Neural crest cell (in vitro differentiated cells): Measurements from ENCODE around the gene DLEC1. TPM values are rescaled to one million over a fixed set of nuclear protein-coding genes. Genes with fewer than 3 reads are reported as not detected.

Experiments used
- DNase-seq: peaks from one replicate; pipeline ENCODE4 v3.0.0; 2021; ENCODE audit warnings: low read depth, mixed read lengths, low spot score
- H3K27ac Mint-ChIP-seq: one replicate; pipeline ENCODE4 v1.8.0; 2021; ENCODE audit warnings: mild to moderate bottlenecking, mixed read lengths; ENCODE audit not compliant: unreplicated experiment
- H3K27me3 Mint-ChIP-seq: 2 replicates; pipeline ENCODE4 v1.8.0; 2021; ENCODE audit warnings: low read depth, mild to moderate bottlenecking, mixed read lengths
- H3K36me3 Mint-ChIP-seq: 2 replicates; pipeline ENCODE4 v1.8.0; 2021; ENCODE audit warnings: low read depth, mild to moderate bottlenecking, mixed read lengths
- H3K4me1 Mint-ChIP-seq: 2 replicates; pipeline ENCODE4 v1.8.0; 2021; ENCODE audit warnings: mixed read lengths
- H3K4me3 Mint-ChIP-seq: one replicate; pipeline ENCODE4 v1.8.0; 2021; ENCODE audit warnings: mild to moderate bottlenecking, mixed read lengths
- H3K9me3 Mint-ChIP-seq: 2 replicates; pipeline ENCODE4 v1.8.0; 2021; ENCODE audit warnings: mixed read lengths
- CTCF ChIP-seq: fragments of 200-600 bp; sonication (generic); conservative IDR thresholded peaks from 2 replicates; pipeline ENCODE4 v1.5.0; 2021; ENCODE audit warnings: antibody characterized with exemption, mild to moderate bottlenecking
- total RNA-seq: library from RNA; stranded (reverse); gene quantifications from 2 replicates; pipeline ENCODE4 v1.2.1, GENCODE V29; 2021

DLEC1 gene
- total RNA-seq, 1 donor from 2014 or later: 1.3 TPM

GRCh38 chr3:38150780-38151528 is 111.9 kb downstream of the DLEC1 start:
- Mint-ChIP-seq H3K9me3 (peaks cover 7% of the 10 kb centered on the region), H3K27ac (no peak overlapping the region), H3K4me1 (no peaks in the 10 kb centered on the region), H3K27me3 (peaks cover 2% of the 10 kb centered on the region), H3K4me3 (no peak overlapping the region), H3K36me3 (no peaks in the 10 kb centered on the region)
- peak; percentile 36 for TF ChIP-seq CTCF
- no peak for DNase-seq

GRCh38 chr3:38151667-38152265 is 112.8 kb downstream of the DLEC1 start:
- Mint-ChIP-seq H3K27me3 (peaks cover 2% of the 10 kb centered on the region), H3K9me3 (peaks cover 4% of the 10 kb centered on the region), H3K4me1 (no peaks in the 10 kb centered on the region), H3K27ac (no peak overlapping the region), H3K36me3 (no peaks in the 10 kb centered on the region), H3K4me3 (no peak overlapping the region)
- DNase-seq: no peak
- TF ChIP-seq CTCF: no peak

- no peak for DNase-seq
- Mint-ChIP-seq H3K27ac (no peak overlapping the region), H3K9me3 (peaks cover 3% of the 10 kb centered on the region), H3K27me3 (peaks cover 2% of the 10 kb centered on the region), H3K4me3 (no peak overlapping the region), H3K36me3 (no peaks in the 10 kb centered on the region), H3K4me1 (no peaks in the 10 kb centered on the region)
- no peak for TF ChIP-seq CTCF
Observed at GRCh38 chr3:38152609-38153008, 113.6 kb downstream of the DLEC1 start.

GRCh38 chr3:38153221-38153620 is 114.2 kb downstream of the DLEC1 start:
- H3K36me3 Mint-ChIP-seq: no peaks in the 10 kb centered on the region
- no peak for DNase-seq
- no peak overlapping the region for H3K27ac Mint-ChIP-seq
- TF ChIP-seq CTCF: no peak
- peaks cover 2% of the 10 kb centered on the region for H3K27me3 Mint-ChIP-seq
- no peaks in the 10 kb centered on the region for H3K4me1 Mint-ChIP-seq
- no peak overlapping the region for H3K4me3 Mint-ChIP-seq
- no peaks in the 10 kb centered on the region for H3K9me3 Mint-ChIP-seq

- no peak overlapping the region for H3K4me3 Mint-ChIP-seq
- H3K27me3 Mint-ChIP-seq: peaks cover 2% of the 10 kb centered on the region
- no peak for TF ChIP-seq CTCF
- H3K27ac Mint-ChIP-seq: no peak overlapping the region
- no peak for DNase-seq
- no peaks in the 10 kb centered on the region for H3K9me3 Mint-ChIP-seq
- H3K4me1 Mint-ChIP-seq: no peaks in the 10 kb centered on the region
- no peaks in the 10 kb centered on the region for H3K36me3 Mint-ChIP-seq
Observed at GRCh38 chr3:38154033-38154494, 115.1 kb downstream of the DLEC1 start.
